Measurements from ENCODE around the gene IL12B. TPM values are rescaled to one million over a fixed set of nuclear protein-coding genes. Genes with fewer than 3 reads are reported as not detected.
"Not testable (repeated sequence)": the region's sequence is repeated elsewhere in the genome, so short reads cannot be mapped to it uniquely, and the experiment has no call there.

The IL12B gene
- not detected for total RNA-seq

- no peaks in the 10 kb centered on the region for H3K9me3 ChIP-seq
- H3K4me1 ChIP-seq, result peaks cover 0 to 11% of the 10 kb centered on the region in 2 donors
- H3K27me3 ChIP-seq, result no peaks in the 10 kb centered on the region
- no peaks in the 10 kb centered on the region for H3K36me3 ChIP-seq
- TF ChIP-seq CTCF (IDR thresholded peaks at IDR 0.05), result no peak
- DNase-seq (ENCODE audit: low spot score), result no peak
- H3K27ac ChIP-seq, result no peak within 1 kb of the TSS
- H3K4me3 ChIP-seq, result peak within 1 kb of the TSS; percentile 35 to 56
Measured at GRCh38 chr5:159330131-159330800, at the start of gene IL12B. IL12B (minus strand) TSS chr5:159330487; CDS start chr5:159326782, 3,705 bp downstream.

- H3K27ac ChIP-seq, result no peak overlapping the region
- H3K36me3 ChIP-seq, result no peaks in the 10 kb centered on the region
- TF ChIP-seq CTCF (IDR thresholded peaks at IDR 0.05), result no peak
- no peaks in the 10 kb centered on the region for H3K27me3 ChIP-seq
- H3K9me3 ChIP-seq, result peaks cover 0 to 25% of the 10 kb centered on the region in 2 donors
- no peak for DNase-seq (ENCODE audit: low spot score)
- H3K4me3 ChIP-seq, result no peak overlapping the region
- no peaks in the 10 kb centered on the region for H3K4me1 ChIP-seq
Measured at GRCh38 chr5:159377653-159378052, 47.4 kb upstream of the IL12B start.

GRCh38 chr5:159367866-159368265 is 37.6 kb upstream of the IL12B start:
- DNase-seq (ENCODE audit: low spot score); H3K27ac ChIP-seq; H3K9me3 ChIP-seq; H3K27me3 ChIP-seq; H3K36me3 ChIP-seq; H3K4me3 ChIP-seq; H3K4me1 ChIP-seq: not testable (repeated sequence)

DNA sequence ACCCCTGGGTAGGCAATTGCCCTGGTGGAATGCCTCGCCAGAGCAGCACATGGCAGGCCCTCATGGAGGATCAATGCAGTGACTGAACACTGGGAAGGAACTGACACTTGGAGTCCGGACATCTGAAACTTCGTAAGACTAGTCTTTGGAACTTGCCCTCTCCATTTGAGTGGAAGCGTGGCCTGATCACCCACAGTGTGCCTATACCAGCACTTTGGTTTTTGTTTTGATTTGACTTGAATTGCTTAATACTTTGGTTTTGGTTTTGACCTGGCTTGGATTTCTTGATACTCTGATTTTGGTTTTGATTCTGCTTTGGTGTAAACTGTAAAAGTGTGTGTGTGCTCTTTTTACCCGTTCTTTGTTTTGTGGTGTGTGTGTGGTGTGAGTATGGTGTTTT is 36.5 kb upstream of the IL12B start:
- H3K36me3 ChIP-seq; H3K4me3 ChIP-seq; DNase-seq (ENCODE audit: low spot score); H3K27me3 ChIP-seq; H3K9me3 ChIP-seq; H3K4me1 ChIP-seq; H3K27ac ChIP-seq: not testable (repeated sequence)

- no peaks in the 10 kb centered on the region for H3K36me3 ChIP-seq
- H3K4me1 ChIP-seq, result no peaks in the 10 kb centered on the region
- H3K27me3 ChIP-seq, result no peaks in the 10 kb centered on the region
- H3K4me3 ChIP-seq, result no peak overlapping the region
- H3K27ac ChIP-seq, result no peak overlapping the region
- TF ChIP-seq CTCF (IDR thresholded peaks at IDR 0.05), result no peak
- no peak for DNase-seq (ENCODE audit: low spot score)
- no peaks in the 10 kb centered on the region for H3K9me3 ChIP-seq
Measured at GRCh38 chr5:159362220-159362619, 31.9 kb upstream of the IL12B start.

- not testable (repeated sequence) for H3K27ac ChIP-seq; H3K4me3 ChIP-seq; H3K36me3 ChIP-seq; H3K4me1 ChIP-seq; H3K27me3 ChIP-seq; DNase-seq (ENCODE audit: low spot score); H3K9me3 ChIP-seq
Measured at GRCh38 chr5:159359871-159360270, 29.6 kb upstream of the IL12B start.

DNA sequence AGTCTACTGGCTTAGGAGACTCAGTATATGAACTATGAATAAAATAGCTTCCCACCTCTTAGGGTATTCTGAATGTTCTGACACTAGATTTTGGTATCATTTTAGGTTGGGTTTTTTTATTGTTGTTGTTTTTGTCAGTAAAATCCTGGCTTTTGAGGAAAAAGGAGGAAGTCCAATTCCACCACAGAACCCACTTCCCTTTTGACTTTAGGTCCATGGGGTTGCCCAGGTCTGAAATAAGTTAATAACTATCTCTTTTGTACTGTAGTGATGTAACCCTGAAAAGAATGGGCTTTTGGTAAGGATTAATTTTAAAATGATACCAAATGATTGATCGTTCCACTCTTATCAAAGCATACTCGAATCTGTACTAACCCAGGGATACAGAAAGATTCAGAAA is 29.1 kb upstream of the IL12B start:
- no peak for TF ChIP-seq CTCF (IDR thresholded peaks at IDR 0.05)

More for the DNA sequence above, 29.1 kb upstream of the IL12B start:
- Histone ChIP-seq H3K27me3 (no peaks in the 10 kb centered on the region), H3K27ac (no peak overlapping the region), H3K36me3 (no peaks in the 10 kb centered on the region), H3K9me3 (no peaks in the 10 kb centered on the region), H3K4me3 (no peak overlapping the region), H3K4me1 (no peaks in the 10 kb centered on the region)
- DNase-seq (ENCODE audit: low spot score), result no peak

Measured in right atrium auricular region (tissue), 2 donors.